MM.1S (cell line): Measurements from ENCODE around the gene PEX26.

Experiments used
- CTCF ChIP-seq: fragments of 300-600 bp; sonication (generic); IDR thresholded peaks from 2 replicates; pipeline ENCODE4 v1.5.1; 2016; ENCODE audit warnings: antibody characterized with exemption, low read length, mixed read lengths
- EZH2 ChIP-seq: fragments of 300-600 bp; sonication (generic); optimal IDR thresholded peaks from 2 replicates; pipeline ENCODE3; 2017; ENCODE audit warnings: low read depth, mild to moderate bottlenecking, antibody characterized with exemption, low read length, mixed read lengths

GRCh38 chr22:18136563-18137320 lies 59.0 kb downstream of the PEX26 start:
- no peak for TF ChIP-seq CTCF
- no peak for TF ChIP-seq EZH2
